IPS-NIHi7 (cell line): Measurements from ENCODE around the gene SF3B6.
"Not testable (repeated sequence)": the region's sequence is repeated elsewhere in the genome, so short reads cannot be mapped to it uniquely, and the experiment has no call there.

Source experiments
- DNase-seq: peaks from one replicate; pipeline ENCODE4 v3.0.0; 2012; ENCODE audit warnings: mixed read lengths; ENCODE audit errors: extremely low spot score

Gene SF3B6

GRCh38 chr2:24051833-24052232 is 24.3 kb downstream of the SF3B6 start:
- no peak for DNase-seq

GRCh38 chr2:24050041-24050979 is 25.8 kb downstream of the SF3B6 start:
- peak; percentile 36 for DNase-seq

GRCh38 chr2:24049485-24050021 is 26.6 kb downstream of the SF3B6 start, which contains the start of gene FKBP1B:
Gene FKBP1B, plus strand, starts transcription at chr2:24049741. Its CDS starts 109 bp downstream, at chr2:24049850.
- DNase-seq: peak; percentile 83

- no peak for DNase-seq
Observed at GRCh38 chr2:24048769-24049484, 27.2 kb downstream of the SF3B6 start.

GRCh38 chr2:24047703-24048033 is 28.5 kb downstream of the SF3B6 start:
- DNase-seq: no peak

- peak; percentile 93 for DNase-seq
Observed at GRCh38 chr2:24046930-24047702, 29.0 kb downstream of the SF3B6 start, which contains the start of gene WDCP. Gene WDCP, minus strand, starts transcription at chr2:24047391. Its CDS starts 7,897 bp downstream, at chr2:24039494.

- no peak for DNase-seq
Observed at GRCh38 chr2:24046599-24046929, 29.6 kb downstream of the SF3B6 start.

- DNase-seq: no peak
Observed at GRCh38 chr2:24045511-24046508, 30.3 kb downstream of the SF3B6 start.

- DNase-seq: not testable (repeated sequence)
Observed at GRCh38 chr2:24043133-24043532, 33.0 kb downstream of the SF3B6 start.

GRCh38 chr2:24040511-24040910 is 35.6 kb downstream of the SF3B6 start:
- no peak for DNase-seq

GRCh38 chr2:24038786-24039499 is 37.2 kb downstream of the SF3B6 start:
- DNase-seq: no peak

GRCh38 chr2:24026233-24026632 is 49.9 kb downstream of the SF3B6 start:
- DNase-seq: no peak

GRCh38 chr2:24024996-24025663 is 51.0 kb downstream of the SF3B6 start:
- DNase-seq: no peak

GRCh38 chr2:24024018-24024417 is 52.1 kb downstream of the SF3B6 start:
- DNase-seq: peak; percentile 59

- no peak for DNase-seq
Observed at GRCh38 chr2:24022975-24023575, 53.1 kb downstream of the SF3B6 start.

GRCh38 chr2:24022324-24022974 is 53.7 kb downstream of the SF3B6 start:
- DNase-seq: no peak

GRCh38 chr2:24021122-24021998 is 54.8 kb downstream of the SF3B6 start:
- DNase-seq: peak; percentile 84
